B cell (primary cell): ENCODE measurements around the gene PSMB2. TPM values are rescaled to one million over a fixed set of nuclear protein-coding genes. Genes with fewer than 3 reads are reported as not detected.

Source experiments
- ATAC-seq: fragments of 200-7000 bp; cut with Tn5 transposase; one replicate; pipeline ENCODE4 v1.10.0; 2021; ENCODE audit warnings: low read depth, mild to moderate bottlenecking, moderate number of reproducible peaks, moderate library complexity
- CTCF ChIA-PET: fragments of 350-600 bp; sonication (Branson Sonifier 250); formaldehyde crosslinking; loops from one replicate; lab custom pipeline; 2021; ENCODE audit warnings: antibody characterized with exemption, inconsistent platforms; lab: Charles Lee
- POLR2A ChIA-PET: fragments of 350-600 bp; sonication (Branson Sonifier 250); formaldehyde crosslinking; loops from one replicate; lab custom pipeline; 2021; ENCODE audit warnings: antibody characterized with exemption; lab: Charles Lee
- DNase-seq: peaks from one replicate; pipeline ENCODE4 v3.0.0; 2013
- H2AFZ ChIP-seq: 2 replicates; pipeline ENCODE4 v1.6.1; 2012; ENCODE audit warnings: mild to moderate bottlenecking, low read depth, low read length; ENCODE audit not compliant: insufficient read depth, poor library complexity, severe bottlenecking
- H3K27ac ChIP-seq, 2 donors: 1 replicate in 1 of 2; 2 replicates in 1 of 2; pipeline ENCODE4 v1.5.1; 2012 to 2013; ENCODE audit warnings: low read length in 2 of 2, mild to moderate bottlenecking in 2 of 2, moderate library complexity in 1 of 2
- H3K27me3 ChIP-seq, 4 experiments: fragments of 200-600 bp in 1 of 4; sonication (generic) in 1 of 4; replicated peaks in 1 of 4; 1 replicate in 2 of 4; 2 replicates in 2 of 4; pipeline versions ENCODE4 v1.6.1 to v1.7.0; 2013 to 2016; ENCODE audit warnings: low read length in 3 of 4, mild to moderate bottlenecking in 2 of 4, mixed read lengths in 1 of 4, moderate library complexity in 1 of 4; ENCODE audit not compliant: insufficient read depth in 4 of 4, control insufficient read depth in 3 of 4; ENCODE audit errors: control extremely low read depth in 1 of 4
- H3K36me3 ChIP-seq, 2 experiments: replicated peaks in 1 of 2; 1 replicate in 1 of 2; 2 replicates in 1 of 2; pipeline versions ENCODE4 v1.6.1 to v1.7.1; 2013; ENCODE audit warnings: low read length in 1 of 2; ENCODE audit not compliant: insufficient read depth in 2 of 2, control insufficient read depth in 1 of 2; ENCODE audit errors: control extremely low read depth in 1 of 2, extremely low read depth in 1 of 2
- H3K4me1 ChIP-seq, 2 donors: fragments of 200-600 bp in 1 of 2; sonication (generic) in 1 of 2; 1 replicate in 1 of 2; 2 replicates in 1 of 2; pipeline versions ENCODE4 v1.5.1 to v1.6.1; 2013 to 2017; ENCODE audit warnings: low read length in 2 of 2; ENCODE audit not compliant: control insufficient read depth in 2 of 2, insufficient read depth in 2 of 2
- H3K4me2 ChIP-seq: replicated peaks from 2 replicates; pipeline ENCODE3; 2012; ENCODE audit warnings: mild to moderate bottlenecking, low read depth, low read length; ENCODE audit not compliant: poor library complexity, severe bottlenecking
- H3K4me3 ChIP-seq, 5 experiments: fragments of 200-600 bp in 1 of 5; sonication (generic) in 1 of 5; 1 replicate in 3 of 5; 2 replicates in 2 of 5; pipeline versions ENCODE4 v1.5.1 to v1.7.0; 2011 to 2016; ENCODE audit warnings: low read length in 4 of 5, mild to moderate bottlenecking in 4 of 5, low read depth in 2 of 5, control low read depth in 1 of 5, moderate library complexity in 1 of 5; ENCODE audit not compliant: insufficient read depth in 1 of 5; ENCODE audit errors: control extremely low read depth in 1 of 5, extremely low read depth in 1 of 5
- H3K79me2 ChIP-seq: fragments of 200-600 bp; sonication (generic); one replicate; pipeline ENCODE4 v1.6.0; 2016; ENCODE audit warnings: low read length; ENCODE audit not compliant: control insufficient read depth, insufficient read depth
- H3K9ac ChIP-seq: fragments of 200-600 bp; sonication (generic); 2 replicates; pipeline ENCODE4 v1.6.1; 2017; ENCODE audit warnings: mild to moderate bottlenecking, low read length, moderate library complexity
- H3K9me3 ChIP-seq, 3 donors: one replicate each; pipeline versions ENCODE4 v1.6.1 to v1.7.1; 2013; ENCODE audit warnings: low read length in 2 of 3; ENCODE audit not compliant: control insufficient read depth in 2 of 3, insufficient read depth in 1 of 3; ENCODE audit errors: control extremely low read depth in 1 of 3
- H4K20me1 ChIP-seq: 2 replicates; pipeline ENCODE4 v1.6.0; 2012; ENCODE audit warnings: mild to moderate bottlenecking, low read length; ENCODE audit not compliant: insufficient read depth, control insufficient read depth, poor library complexity, severe bottlenecking
- H3K27ac Mint-ChIP-seq: one replicate; pipeline ENCODE4 v1.8.0; 2021; ENCODE audit warnings: mixed read lengths
- H3K27me3 Mint-ChIP-seq: one replicate; pipeline ENCODE4 v1.8.0; 2021; ENCODE audit warnings: mixed read lengths
- H3K4me1 Mint-ChIP-seq: one replicate; pipeline ENCODE4 v1.8.0; 2021; ENCODE audit warnings: mixed read lengths
- H3K4me3 Mint-ChIP-seq: one replicate; pipeline ENCODE4 v1.8.0; 2021; ENCODE audit warnings: mixed read lengths
- H3K9me3 Mint-ChIP-seq: one replicate; pipeline ENCODE4 v1.8.0; 2022; ENCODE audit warnings: mixed read lengths; ENCODE audit not compliant: insufficient read depth
- CTCF ChIP-seq: fragments of 200-600 bp; IDR thresholded peaks from one replicate; pipeline ENCODE4 v1.8.0; 2022; ENCODE audit warnings: antibody characterized with exemption, mild to moderate bottlenecking
- EZH2 ChIP-seq: IDR thresholded peaks from 2 replicates; pipeline ENCODE4 v1.6.1; 2012; ENCODE audit warnings: borderline replicate concordance, low read depth, mild to moderate bottlenecking, moderate library complexity, low read length; ENCODE audit not compliant: insufficient read depth, poor library complexity, severe bottlenecking
- WGBS: methylation state at CpG from one replicate; pipeline ENCODE4 v1.1.5; 2013; ENCODE audit warnings: missing lambda C conversion rate; ENCODE audit not compliant: insufficient coverage; 5-methylcytosine and 5-hydroxymethylcytosine counted together
- intact Hi-C: fragments of 100-400 bp; cut with micrococcal nuclease; formaldehyde crosslinking; loops from one replicate; pipeline ENCODE4 v1.10.0; 2022
- polyA plus RNA-seq: library from polyadenylated mRNA; depleted of rRNA; stranded (reverse); fragments of >200 nt; gene quantifications from 2 replicates; pipeline ENCODE4 v1.2.3, GENCODE V29; 2012
- total RNA-seq, 2 donors: library from RNA; stranded (reverse); fragments of 120-200 nt in 1 of 2; gene quantifications; 1 replicate in 1 of 2; 2 replicates in 1 of 2; pipeline versions ENCODE4 v1.2.3 to v1.2.4, GENCODE V29; 2013 to 2022

PSMB2 gene
- total and polyA plus RNA-seq, 2 donors (not counting 1 experiment from before 2014, with no cell fraction given) = 20.5 to 26.2 TPM

GRCh38 chr1:35622510-35623178 lies 18.7 kb downstream of the PSMB2 start:
- H3K36me3 ChIP-seq = peaks cover 9 to 36% of the 10 kb centered on the region in 2 experiments
- no peak overlapping the region for H2AFZ ChIP-seq
- ATAC-seq (no peak), DNase-seq (no peak)
- no peaks in the 10 kb centered on the region for H3K9me3 ChIP-seq
- ChIA-PET POLR2A (no interaction called here), CTCF (no interaction called here)
- peaks cover 23% of the 10 kb centered on the region for H4K20me1 ChIP-seq
- Mint-ChIP-seq H3K27ac (no peak overlapping the region), H3K4me1 (peaks cover 3% of the 10 kb centered on the region), H3K9me3 (no peaks in the 10 kb centered on the region), H3K27me3 (no peaks in the 10 kb centered on the region), H3K4me3 (no peak overlapping the region)
- TF ChIP-seq EZH2 = no peak
- TF ChIP-seq CTCF = no peak
- H3K4me1 ChIP-seq = no peaks in the 10 kb centered on the region
- H3K9ac ChIP-seq = no peak overlapping the region
- peaks cover 57% of the 10 kb centered on the region for H3K79me2 ChIP-seq
- H3K27me3 ChIP-seq = no peaks in the 10 kb centered on the region
- H3K27ac ChIP-seq = no peak overlapping the region
- no peak overlapping the region for H3K4me2 ChIP-seq
- WGBS = no CpG with 5 or more reads among the region's 4 CpGs
- H3K4me3 ChIP-seq = no peak overlapping the region
- intact Hi-C loops = no loop called here
